GM12878 (cell line): ENCODE data around the gene DYNC2LI1. TPM values are rescaled to one million over a fixed set of nuclear protein-coding genes. Genes with fewer than 3 reads are reported as not detected.
"Not testable (repeated sequence)": the region's sequence is repeated elsewhere in the genome, so short reads cannot be mapped to it uniquely, and the experiment has no call there.

Experiments used
- ATAC-seq: fragments of 200-7000 bp; cut with Tn5 transposase; 3 replicates; pipeline ENCODE4 v1.9.1; 2020; ENCODE audit warnings: mild to moderate bottlenecking, moderate library complexity
- BruUV-seq: library from RNA; stranded (reverse); fragments of 400-500 nt; replicated peaks from 2 replicates; lab custom pipeline; 2021; lab: Mats Ljungman, UMichigan
- CTCF ChIA-PET: fragments of 300-600 bp; sonication (Branson Sonifier 250); formaldehyde crosslinking; extraction: SDS; loops from one replicate; lab custom pipeline; 2021; ENCODE audit warnings: inconsistent platforms; lab: Yijun Ruan, JAX
- POLR2A ChIA-PET: fragments of 350-600 bp; formaldehyde crosslinking; extraction: SDS; loops from one replicate; lab custom pipeline; 2021; ENCODE audit warnings: inconsistent platforms; lab: Charles Lee
- RAD21 ChIA-PET: fragments of 300-600 bp; sonication (Branson Sonifier 250); formaldehyde crosslinking; loops from one replicate; lab custom pipeline; 2023; ENCODE audit warnings: antibody characterized with exemption; ENCODE audit not compliant: unreplicated experiment; lab: Charles Lee
- SMC1A ChIA-PET: fragments of 300-600 bp; sonication (Branson Sonifier 250); formaldehyde crosslinking; loops from one replicate; lab custom pipeline; 2023; ENCODE audit not compliant: unreplicated experiment, uncharacterized antibody; lab: Charles Lee
- DNase-seq: peaks from one replicate; pipeline ENCODE4 v3.0.0-alpha.2; 2011; ENCODE audit warnings: low read depth, low spot score
- FAIRE-seq: peaks from 3 replicates; lab custom pipeline; 2011; peaks lifted over from hg19 to GRCh38; lab: Jason Lieb, UNC
- H2AFZ ChIP-seq: 2 replicates; pipeline ENCODE4 v1.6.0; 2011; ENCODE audit warnings: low read depth, low read length, control low read depth; ENCODE audit not compliant: control insufficient read depth
- H3K27ac ChIP-seq: 2 replicates; pipeline ENCODE4 v1.5.1; 2011; ENCODE audit warnings: control low read depth; ENCODE audit not compliant: control insufficient read depth, insufficient read depth
- H3K27me3 ChIP-seq, 2 experiments: replicated peaks in 1 of 2; 2 replicates each; pipeline versions ENCODE4 v1.6.0 to v1.6.1; 2011; ENCODE audit warnings: low read length in 1 of 2; ENCODE audit not compliant: control insufficient read depth in 2 of 2, insufficient read depth in 2 of 2
- H3K36me3 ChIP-seq, 2 experiments: 2 replicates each; pipeline ENCODE4 v1.5.1; 2011; ENCODE audit warnings: low read length in 1 of 2; ENCODE audit not compliant: control insufficient read depth in 2 of 2, insufficient read depth in 2 of 2
- H3K4me1 ChIP-seq: 2 replicates; pipeline ENCODE4 v1.6.1; 2011; ENCODE audit warnings: mild to moderate bottlenecking, low read length, moderate library complexity, mixed read lengths; ENCODE audit not compliant: control insufficient read depth, insufficient read depth
- H3K4me2 ChIP-seq: 2 replicates; pipeline ENCODE4 v1.6.0; 2011; ENCODE audit warnings: control low read depth; ENCODE audit not compliant: control insufficient read depth, insufficient read depth
- H3K4me3 ChIP-seq: fragments of 200-600 bp; sonication (generic); 2 replicates; pipeline ENCODE4 v1.5.1; 2016
- H3K79me2 ChIP-seq: 2 replicates; pipeline ENCODE4 v1.6.0; 2011; ENCODE audit warnings: low read length; ENCODE audit not compliant: control insufficient read depth, insufficient read depth
- H3K9ac ChIP-seq: 2 replicates; pipeline ENCODE4 v1.8.0; 2011; ENCODE audit warnings: low read length, control low read depth, mixed read lengths; ENCODE audit not compliant: control insufficient read depth, insufficient read depth
- H3K9me3 ChIP-seq: replicated peaks from 3 replicates; pipeline ENCODE4 v1.5.1; 2011; ENCODE audit warnings: mild to moderate bottlenecking, low read length; ENCODE audit not compliant: control insufficient read depth, insufficient read depth
- H4K20me1 ChIP-seq: 2 replicates; pipeline ENCODE4 v1.6.0; 2011; ENCODE audit not compliant: control insufficient read depth, insufficient read depth
- CUX1 ChIP-seq: IDR thresholded peaks from 2 replicates; pipeline ENCODE4 v1.6.1; 2012; ENCODE audit warnings: improper control_type of control experiment, low read depth, low read length; ENCODE audit not compliant: insufficient replicate concordance
- HCFC1 ChIP-seq: fragments of 150-350 bp; IDR thresholded peaks from 2 replicates; pipeline ENCODE4 v1.6.1; 2014; ENCODE audit warnings: low read length
- IRF5 ChIP-seq: fragments of 450-650 bp; IDR thresholded peaks from 2 replicates; pipeline ENCODE4 v1.6.1; 2017; ENCODE audit warnings: borderline replicate concordance
- PAX8 ChIP-seq: fragments of 450-650 bp; IDR thresholded peaks from 2 replicates; pipeline ENCODE4 v1.6.1; 2017; ENCODE audit warnings: mild to moderate bottlenecking, moderate library complexity
- PKNOX1 ChIP-seq: fragments of 450-650 bp; IDR thresholded peaks from 2 replicates; pipeline ENCODE4 v1.6.1; 2016; ENCODE audit warnings: mild to moderate bottlenecking
- USF1 ChIP-seq: IDR thresholded peaks from 2 replicates; pipeline ENCODE4 v1.6.1; 2011; ENCODE audit warnings: borderline replicate concordance, low read depth, mild to moderate bottlenecking, moderate library complexity, mixed read lengths, low read length; ENCODE audit not compliant: insufficient read depth; ENCODE audit errors: extremely low read length
- ZNF207 ChIP-seq: fragments of 450-650 bp; IDR thresholded peaks from 2 replicates; pipeline ENCODE4 v1.6.1; 2014; ENCODE audit warnings: antibody characterized with exemption, mild to moderate bottlenecking, borderline replicate concordance
- ZNF24 ChIP-seq: fragments of 450-650 bp; IDR thresholded peaks from 2 replicates; pipeline ENCODE4 v1.6.1; 2017; ENCODE audit warnings: antibody characterized with exemption, mild to moderate bottlenecking
- WGBS: methylation state at CpG from one replicate; pipeline ENCODE4 v1.1.6; 2016; ENCODE audit warnings: low lambda C conversion rate; ENCODE audit not compliant: insufficient replicate concordance, insufficient coverage; ENCODE audit errors: missing lambda C conversion rate; 5-methylcytosine and 5-hydroxymethylcytosine counted together
- in situ Hi-C: fragments of 300-500 bp; cut with MboI; formaldehyde crosslinking; loops from 9 replicates; pipeline ENCODE4 v1.14.3; 2018; ENCODE audit warnings: mixed read lengths
- intact Hi-C: fragments of 100-400 bp; cut with micrococcal nuclease; formaldehyde crosslinking; loops from one replicate; pipeline ENCODE4 v1.14.2; 2022; ENCODE audit not compliant: unreplicated experiment
- polyA plus RNA-seq, 11 experiments: library from polyadenylated mRNA; depleted of rRNA in 4 of 11; unstranded in 6 of 11; stranded (reverse) in 5 of 11; fragments of >200 nt; fragmentation: Nextera tagmentation in 4 of 11; fragmentation: Illumina TruSeq in 1 of 11; extraction: Ambion mirVana in 4 of 11; extraction: Trizol in 1 of 11; gene quantifications; 1 replicate in 1 of 11; 2 replicates in 10 of 11; pipeline versions ENCODE4 v1.2.1 to v1.2.3, GENCODE V29; 2011 to 2016; ENCODE audit warnings: inconsistent platforms in 2 of 11, missing spikeins in 2 of 11, low read depth in 1 of 11
- total RNA-seq, 4 experiments: library from RNA; depleted of rRNA in 3 of 4; stranded (reverse); fragments of >200 nt in 3 of 4; fragmentation: Illumina TruSeq in 1 of 4; extraction: Trizol in 1 of 4; gene quantifications; 2 replicates each; pipeline versions ENCODE4 v1.2.1 to v1.2.3, GENCODE V29; 2013 to 2021
- TF ChIP-seq, protein P1 (sequence below): fragments of 150-350 bp; IDR thresholded peaks from 2 replicates; pipeline ENCODE4 v1.6.1; 2016; ENCODE audit warnings: low read depth, low read length

The DYNC2LI1 gene
- total and polyA plus RNA-seq, 10 of the 15 experiments (the other 5 are each of a cell fraction or from before 2014, with no cell fraction given) = 9.5 to 27.3 (median 19.3) TPM

- TF ChIP-seq PKNOX1 (no peak), CUX1 (no peak), PAX8 (no peak), USF1 (no peak), HCFC1 (no peak), IRF5 (no peak), ZNF24 (no peak), ZNF207 (no peak)
- TF ChIP-seq, protein P1, sequence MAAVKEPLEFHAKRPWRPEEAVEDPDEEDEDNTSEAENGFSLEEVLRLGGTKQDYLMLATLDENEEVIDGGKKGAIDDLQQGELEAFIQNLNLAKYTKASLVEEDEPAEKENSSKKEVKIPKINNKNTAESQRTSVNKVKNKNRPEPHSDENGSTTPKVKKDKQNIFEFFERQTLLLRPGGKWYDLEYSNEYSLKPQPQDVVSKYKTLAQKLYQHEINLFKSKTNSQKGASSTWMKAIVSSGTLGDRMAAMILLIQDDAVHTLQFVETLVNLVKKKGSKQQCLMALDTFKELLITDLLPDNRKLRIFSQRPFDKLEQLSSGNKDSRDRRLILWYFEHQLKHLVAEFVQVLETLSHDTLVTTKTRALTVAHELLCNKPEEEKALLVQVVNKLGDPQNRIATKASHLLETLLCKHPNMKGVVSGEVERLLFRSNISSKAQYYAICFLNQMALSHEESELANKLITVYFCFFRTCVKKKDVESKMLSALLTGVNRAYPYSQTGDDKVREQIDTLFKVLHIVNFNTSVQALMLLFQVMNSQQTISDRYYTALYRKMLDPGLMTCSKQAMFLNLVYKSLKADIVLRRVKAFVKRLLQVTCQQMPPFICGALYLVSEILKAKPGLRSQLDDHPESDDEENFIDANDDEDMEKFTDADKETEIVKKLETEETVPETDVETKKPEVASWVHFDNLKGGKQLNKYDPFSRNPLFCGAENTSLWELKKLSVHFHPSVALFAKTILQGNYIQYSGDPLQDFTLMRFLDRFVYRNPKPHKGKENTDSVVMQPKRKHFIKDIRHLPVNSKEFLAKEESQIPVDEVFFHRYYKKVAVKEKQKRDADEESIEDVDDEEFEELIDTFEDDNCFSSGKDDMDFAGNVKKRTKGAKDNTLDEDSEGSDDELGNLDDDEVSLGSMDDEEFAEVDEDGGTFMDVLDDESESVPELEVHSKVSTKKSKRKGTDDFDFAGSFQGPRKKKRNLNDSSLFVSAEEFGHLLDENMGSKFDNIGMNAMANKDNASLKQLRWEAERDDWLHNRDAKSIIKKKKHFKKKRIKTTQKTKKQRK = no peak
These were observed 48.1 kb upstream of the DYNC2LI1 start (continued) for GRCh38 chr2:43725711-43726246.

DNA sequence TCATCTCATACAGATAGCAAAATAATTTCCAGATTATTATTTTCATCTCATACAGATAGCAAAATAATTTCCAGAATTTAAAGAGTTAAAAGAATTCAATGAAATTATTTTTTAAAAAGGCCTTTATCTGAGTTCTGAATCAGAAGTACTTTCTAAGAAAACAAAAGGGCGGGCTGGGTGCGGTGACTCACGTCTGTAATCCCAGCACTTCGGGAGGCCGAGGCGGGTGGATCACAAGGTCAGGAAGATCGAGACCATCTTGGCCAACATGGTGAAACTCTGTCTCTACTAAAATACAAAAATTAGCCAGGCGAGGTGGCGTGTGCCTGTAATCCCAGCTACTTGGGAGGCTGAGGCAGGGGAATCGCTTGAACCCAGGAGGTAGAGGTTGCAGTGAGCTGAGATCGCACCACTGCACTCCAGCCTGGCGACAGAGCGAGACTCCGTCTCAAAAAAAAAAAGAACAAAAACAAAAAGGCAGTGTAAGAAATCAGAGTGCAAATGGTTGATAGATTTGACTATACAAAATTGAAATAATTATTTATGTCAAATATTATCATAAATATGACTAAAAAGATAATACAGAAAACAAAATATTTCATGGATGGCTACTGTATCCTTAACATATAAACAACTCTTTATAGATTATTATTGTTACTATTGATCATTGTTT lies 46.7 kb upstream of the DYNC2LI1 start:
- SMC1A ChIA-PET, RAD21 ChIA-PET, POLR2A ChIA-PET, H3K36me3 ChIP-seq, ATAC-seq, H3K79me2 ChIP-seq, H3K27me3 ChIP-seq, CTCF ChIA-PET, DNase-seq, H3K4me1 ChIP-seq, H3K9ac ChIP-seq, intact Hi-C loops, H3K4me2 ChIP-seq, H4K20me1 ChIP-seq, H3K4me3 ChIP-seq, in situ Hi-C loops, H3K27ac ChIP-seq, H2AFZ ChIP-seq, H3K9me3 ChIP-seq, BruUV-seq: not testable (repeated sequence)
- 64% methylated on average over 10 of the region's 14 CpGs for WGBS
- FAIRE-seq = peak; percentile 38
